ENCODE results near the gene ADGRG1. TPM values are rescaled to one million over a fixed set of nuclear protein-coding genes. Genes with fewer than 3 reads are reported as not detected.

Gene ADGRG1
- total RNA-seq: 94.8 TPM

DNA sequence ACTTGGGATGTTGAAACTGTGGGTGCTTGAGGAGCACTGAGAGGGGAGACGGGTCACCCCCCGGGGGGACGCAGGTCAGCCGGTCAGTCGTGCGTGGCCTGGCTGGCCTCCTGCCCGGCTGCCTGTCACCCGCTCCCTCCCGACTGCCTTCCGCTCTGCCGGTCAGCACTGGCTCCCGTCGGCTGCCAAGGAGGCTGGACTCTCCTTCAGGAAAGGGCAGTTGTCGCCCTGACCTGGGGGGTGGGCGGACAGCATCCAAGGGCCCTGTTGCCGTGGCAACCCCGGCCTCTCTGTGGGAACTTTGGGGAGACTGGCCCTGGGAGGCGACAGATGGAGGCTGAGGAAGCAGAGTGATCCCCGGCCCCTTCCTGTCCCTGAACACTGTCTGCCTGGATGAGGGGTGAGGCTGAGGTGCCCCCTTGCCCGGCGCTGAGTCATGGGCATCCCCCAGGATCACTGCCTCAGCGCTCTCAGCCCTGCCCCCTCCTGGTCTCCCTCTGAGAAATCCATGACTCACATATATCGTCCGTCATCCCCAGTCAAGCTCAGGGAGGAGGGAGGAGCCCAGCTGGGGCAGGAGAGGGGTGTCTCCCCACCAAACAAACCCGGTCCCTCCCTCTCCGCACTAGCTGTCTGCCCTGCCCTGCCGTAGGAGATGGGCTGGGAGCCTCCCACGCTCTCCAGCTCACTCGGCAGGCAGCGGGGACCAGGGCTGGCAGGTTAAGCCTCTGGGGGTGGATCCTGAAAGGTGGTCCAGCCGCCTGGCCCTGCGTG lies at the start of gene ADGRG1:
Gene ADGRG1, plus strand, starts transcription at position 623 of the 774 bp plus-strand sequence. CDS start 21,658 bp downstream, outside the sequence.

DNA sequence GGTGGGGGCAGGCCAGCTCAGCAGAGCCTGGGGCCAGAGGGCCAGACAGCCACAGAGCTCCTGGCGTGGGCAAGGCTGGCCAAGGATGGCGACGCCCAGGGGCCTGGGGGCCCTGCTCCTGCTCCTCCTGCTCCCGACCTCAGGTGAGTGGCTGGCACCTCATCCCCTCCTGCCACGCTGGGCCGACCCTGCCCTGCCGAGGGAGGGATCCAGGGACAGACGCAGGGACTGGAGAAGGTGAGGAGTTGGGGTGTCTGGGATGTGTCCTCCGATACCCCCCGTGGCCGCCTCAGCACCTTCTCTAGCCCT lies 39.8 kb downstream of the ADGRG1 start, which contains the start of gene ADGRG3:
Gene ADGRG3, plus strand, starts transcription at position 44 of the 309 bp plus-strand sequence. Its CDS starts 42 bp downstream, at position 86.

DNA sequence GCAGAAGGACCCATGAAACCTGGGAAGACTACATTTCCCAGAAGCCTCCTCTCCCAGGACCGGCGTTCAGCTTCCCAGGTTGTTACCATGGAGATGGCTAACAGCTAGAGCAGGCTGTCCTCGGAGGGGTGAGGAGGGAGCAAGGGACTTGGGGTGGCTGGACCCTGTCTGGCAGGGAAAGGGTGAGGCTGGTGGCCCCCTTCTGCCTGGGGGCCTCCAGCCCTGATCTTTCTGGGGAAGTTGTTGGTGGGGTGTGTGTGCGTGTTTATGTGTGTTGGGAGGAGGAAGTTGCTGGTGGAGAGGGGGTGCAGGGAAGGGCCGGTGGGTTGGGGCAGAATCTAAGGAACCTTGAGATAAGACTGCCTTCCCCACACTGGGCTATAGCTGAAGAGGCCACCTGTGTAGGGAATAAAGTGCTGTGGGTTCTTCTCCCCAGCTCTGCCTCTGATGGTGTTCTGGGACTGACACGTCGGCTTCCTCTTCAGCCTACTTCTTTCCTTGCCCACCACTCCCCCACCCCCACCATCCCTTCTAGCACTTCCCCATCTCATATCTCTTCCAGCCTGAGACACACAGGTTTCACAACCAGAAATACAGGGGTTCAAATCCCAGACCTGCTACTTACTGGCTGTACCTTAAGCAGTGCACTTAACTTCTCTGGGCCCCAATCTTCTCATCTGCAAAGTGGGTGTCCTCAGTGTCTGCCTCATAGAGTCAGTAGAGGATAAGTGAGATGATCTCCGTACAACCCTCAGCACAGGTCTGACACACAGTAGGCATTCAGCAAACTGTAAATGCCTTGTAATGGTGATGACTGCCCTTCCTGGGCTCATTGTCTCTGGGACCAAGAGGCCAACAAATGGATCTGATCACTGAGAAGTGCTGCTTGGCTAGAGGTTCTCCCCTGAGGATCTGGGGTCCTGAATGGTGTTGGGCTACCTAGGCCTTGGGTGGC lies 66.6 kb downstream of the ADGRG1 start, which contains the start of gene DRC7:
Gene DRC7, plus strand, starts transcription at position 82 of the 955 bp plus-strand sequence. CDS start 3,144 bp downstream, outside the sequence.

Other genes with a start within 250 kb of the ADGRG1 start
- not detected for gene CCL17, start 223.9 kb upstream of the ADGRG1 start, total RNA-seq
- 63.0 TPM for gene CIAPIN1, start 181.2 kb upstream of the ADGRG1 start, total RNA-seq
- 36.4 TPM for gene COQ9, start 181.2 kb upstream of the ADGRG1 start, total RNA-seq
- gene POLR2C, start 166.0 kb upstream of the ADGRG1 start, total RNA-seq: 60.2 TPM
- 62.5 TPM for gene DOK4, start 142.1 kb upstream of the ADGRG1 start, total RNA-seq
- 1.6 TPM for gene CCDC102A, start 92.1 kb upstream of the ADGRG1 start, total RNA-seq
- gene ADGRG5, start 86.0 kb upstream of the ADGRG1 start, total RNA-seq: 0.69 TPM
- gene ADGRG3, start 39.7 kb downstream of the ADGRG1 start, total RNA-seq: 0.23 TPM
- gene DRC7, start 66.2 kb downstream of the ADGRG1 start, total RNA-seq: 3.0 TPM
- 42.4 TPM for gene KATNB1, start 107.1 kb downstream of the ADGRG1 start, total RNA-seq
- 31.4 TPM for gene KIFC3, start 173.9 kb downstream of the ADGRG1 start, total RNA-seq

Data from diencephalon (tissue), 1 donor.